ENCODE measurements around the gene NLGN4X. TPM values are rescaled to one million over a fixed set of nuclear protein-coding genes. Genes with fewer than 3 reads are reported as not detected.

NLGN4X gene
- total RNA-seq, 2 donors from 2014 or later = 19.2 to 76.9 TPM

DNA sequence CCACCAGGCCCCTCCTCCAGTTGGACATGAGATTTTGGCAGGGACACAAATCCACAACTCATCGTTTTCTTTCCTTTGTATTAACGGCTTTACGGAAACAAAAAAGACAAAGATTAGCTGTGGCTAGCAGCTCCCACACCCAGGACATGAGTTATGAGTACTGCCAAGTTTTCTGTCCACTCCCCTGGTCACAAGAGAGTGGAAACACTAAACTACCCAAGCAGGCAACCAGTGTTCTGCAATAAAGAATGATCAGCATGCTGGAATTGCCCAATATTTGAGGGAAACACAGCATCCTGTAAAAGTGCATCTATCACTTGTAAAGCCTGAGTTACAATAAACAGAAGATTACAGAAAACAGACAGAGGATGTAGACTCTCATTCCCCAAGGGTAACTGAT, 358.4 kb downstream of the NLGN4X start:
- H3K9me3 ChIP-seq (ENCODE audit: control insufficient read depth, low read length) = no peaks in the 10 kb centered on the region
- DNase-seq = no peak
- Mint-ChIP-seq H3K36me3 (ENCODE audit: low read depth) (no peaks in the 10 kb centered on the region), H3K4me1 (peaks cover 20% of the 10 kb centered on the region), H3K27ac (no peak overlapping the region), H3K4me3 (no peak overlapping the region), H3K27me3 (ENCODE audit: insufficient read depth) (no peaks in the 10 kb centered on the region), H3K9me3 (no peaks in the 10 kb centered on the region)
- no peaks in the 10 kb centered on the region for H3K4me1 ChIP-seq (ENCODE audit: control insufficient read depth, insufficient read depth, low read length)
- H3K9ac ChIP-seq (ENCODE audit: extremely low read depth, low read length, poor library complexity, severe bottlenecking) = no peak overlapping the region
- H3K27me3 ChIP-seq (ENCODE audit: control insufficient read depth, insufficient read depth, low read length, poor library complexity, severe bottlenecking) = no peaks in the 10 kb centered on the region
- no peaks in the 10 kb centered on the region for H3K36me3 ChIP-seq (ENCODE audit: control insufficient read depth, insufficient read depth, low read length)
- no peak overlapping the region for H3K4me3 ChIP-seq (ENCODE audit: low read length)
- WGBS, 2 experiments (ENCODE audit: insufficient coverage in 1 of 2, insufficient read length in 1 of 2) = 77% methylated on average over 3 of the region's 3 CpGs; no CpG with 5 or more reads in 1 of the 2 experiments
- no peak overlapping the region for H3K27ac ChIP-seq (ENCODE audit: low read depth, low read length)
- TF ChIP-seq, protein P1, sequence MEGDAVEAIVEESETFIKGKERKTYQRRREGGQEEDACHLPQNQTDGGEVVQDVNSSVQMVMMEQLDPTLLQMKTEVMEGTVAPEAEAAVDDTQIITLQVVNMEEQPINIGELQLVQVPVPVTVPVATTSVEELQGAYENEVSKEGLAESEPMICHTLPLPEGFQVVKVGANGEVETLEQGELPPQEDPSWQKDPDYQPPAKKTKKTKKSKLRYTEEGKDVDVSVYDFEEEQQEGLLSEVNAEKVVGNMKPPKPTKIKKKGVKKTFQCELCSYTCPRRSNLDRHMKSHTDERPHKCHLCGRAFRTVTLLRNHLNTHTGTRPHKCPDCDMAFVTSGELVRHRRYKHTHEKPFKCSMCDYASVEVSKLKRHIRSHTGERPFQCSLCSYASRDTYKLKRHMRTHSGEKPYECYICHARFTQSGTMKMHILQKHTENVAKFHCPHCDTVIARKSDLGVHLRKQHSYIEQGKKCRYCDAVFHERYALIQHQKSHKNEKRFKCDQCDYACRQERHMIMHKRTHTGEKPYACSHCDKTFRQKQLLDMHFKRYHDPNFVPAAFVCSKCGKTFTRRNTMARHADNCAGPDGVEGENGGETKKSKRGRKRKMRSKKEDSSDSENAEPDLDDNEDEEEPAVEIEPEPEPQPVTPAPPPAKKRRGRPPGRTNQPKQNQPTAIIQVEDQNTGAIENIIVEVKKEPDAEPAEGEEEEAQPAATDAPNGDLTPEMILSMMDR (conservative IDR thresholded peaks at IDR 0.05) = no peak

DNA sequence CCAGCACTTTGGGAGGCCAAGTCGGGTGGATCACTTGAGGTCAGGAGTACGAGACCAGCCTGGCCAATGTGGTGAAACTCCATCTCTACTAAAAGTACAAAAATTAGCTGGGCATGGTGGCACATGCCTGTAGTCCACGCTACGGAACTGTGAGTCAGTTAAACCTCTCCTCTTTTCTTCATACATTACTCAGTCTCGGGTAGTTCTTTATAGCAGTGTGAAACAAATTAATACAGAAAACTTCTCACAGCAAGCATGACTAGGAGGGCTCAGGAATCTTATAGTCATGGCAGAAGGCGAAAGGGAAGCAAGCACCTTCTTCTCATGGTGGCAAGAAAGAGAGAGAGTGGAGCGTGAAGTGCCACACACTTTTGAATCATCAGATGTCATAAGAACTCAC, 358.9 kb downstream of the NLGN4X start:
- Histone ChIP-seq H3K36me3 (ENCODE audit: control insufficient read depth, insufficient read depth, low read length) (no peaks in the 10 kb centered on the region), H3K27me3 (ENCODE audit: control insufficient read depth, insufficient read depth, low read length, poor library complexity, severe bottlenecking) (no peaks in the 10 kb centered on the region), H3K9ac (ENCODE audit: extremely low read depth, low read length, poor library complexity, severe bottlenecking) (no peak overlapping the region), H3K9me3 (ENCODE audit: control insufficient read depth, low read length) (no peaks in the 10 kb centered on the region), H3K27ac (ENCODE audit: low read depth, low read length) (no peak overlapping the region), H3K4me1 (ENCODE audit: control insufficient read depth, insufficient read depth, low read length) (no peaks in the 10 kb centered on the region), H3K4me3 (ENCODE audit: low read length) (no peak overlapping the region)
- Mint-ChIP-seq H3K27me3 (ENCODE audit: insufficient read depth) (no peaks in the 10 kb centered on the region), H3K9me3 (no peaks in the 10 kb centered on the region), H3K27ac (no peak overlapping the region), H3K4me3 (no peak overlapping the region), H3K4me1 (peaks cover 16% of the 10 kb centered on the region), H3K36me3 (ENCODE audit: low read depth) (no peaks in the 10 kb centered on the region)
- TF ChIP-seq, protein P1 (conservative IDR thresholded peaks at IDR 0.05) = no peak
- no peak for DNase-seq
- WGBS, 2 experiments (ENCODE audit: insufficient coverage in 1 of 2, insufficient read length in 1 of 2) = 84% methylated on average over 6 of the region's 7 CpGs; no CpG with 5 or more reads in 1 of the 2 experiments

DNA sequence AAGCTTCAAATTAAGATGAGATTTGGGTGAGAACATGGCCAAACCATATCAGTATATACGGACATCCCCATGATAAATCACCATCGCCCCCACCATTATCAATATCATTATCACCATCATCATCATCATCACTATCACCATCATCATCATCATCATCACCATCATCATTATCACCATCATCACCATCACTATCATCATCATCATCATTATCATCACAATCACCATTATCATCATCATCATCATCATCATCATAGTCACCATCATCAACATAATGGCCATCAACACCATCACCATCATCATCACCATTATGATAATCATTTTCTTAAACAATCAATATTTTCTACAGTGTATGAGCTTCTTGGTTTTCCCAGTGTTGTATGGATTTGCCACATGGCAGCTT, 360.9 kb downstream of the NLGN4X start:
- H3K9ac ChIP-seq (ENCODE audit: extremely low read depth, low read length, poor library complexity, severe bottlenecking) = no peak overlapping the region
- Mint-ChIP-seq H3K4me1 (no peaks in the 10 kb centered on the region), H3K27ac (no peak overlapping the region), H3K36me3 (ENCODE audit: low read depth) (no peaks in the 10 kb centered on the region), H3K27me3 (ENCODE audit: insufficient read depth) (no peaks in the 10 kb centered on the region), H3K9me3 (peaks cover 6% of the 10 kb centered on the region), H3K4me3 (no peak overlapping the region)
- no peaks in the 10 kb centered on the region for H3K36me3 ChIP-seq (ENCODE audit: control insufficient read depth, insufficient read depth, low read length)
- no peaks in the 10 kb centered on the region for H3K27me3 ChIP-seq (ENCODE audit: control insufficient read depth, insufficient read depth, low read length, poor library complexity, severe bottlenecking)
- TF ChIP-seq, protein P1 (conservative IDR thresholded peaks at IDR 0.05) = no peak
- 83 to 100% methylated on average over 1 to 2 of the region's 2 CpGs for WGBS, 2 experiments (ENCODE audit: insufficient coverage in 1 of 2, insufficient read length in 1 of 2)
- no peak for DNase-seq
- no peak overlapping the region for H3K4me3 ChIP-seq (ENCODE audit: low read length)
- H3K27ac ChIP-seq (ENCODE audit: low read depth, low read length) = no peak overlapping the region
- H3K9me3 ChIP-seq (ENCODE audit: control insufficient read depth, low read length) = no peaks in the 10 kb centered on the region
- H3K4me1 ChIP-seq (ENCODE audit: control insufficient read depth, insufficient read depth, low read length) = no peaks in the 10 kb centered on the region
